HG02610 (cell line): ENCODE data around the gene SFTPA1.
A peak's percentile ranks its signal among the peaks of the same experiment; 100 is the strongest.
"Not testable (repeated sequence)": the region's sequence is repeated elsewhere in the genome, so short reads cannot be mapped to it uniquely, and the experiment has no call there.

Source experiments
- ATAC-seq: cut with Tn5 transposase; IDR thresholded peaks from one replicate; pipeline ENCODE4 v1.9.1; 2021; ENCODE audit warnings: mild to moderate bottlenecking, moderate library complexity; ENCODE audit not compliant: unreplicated experiment

Gene SFTPA1

DNA sequence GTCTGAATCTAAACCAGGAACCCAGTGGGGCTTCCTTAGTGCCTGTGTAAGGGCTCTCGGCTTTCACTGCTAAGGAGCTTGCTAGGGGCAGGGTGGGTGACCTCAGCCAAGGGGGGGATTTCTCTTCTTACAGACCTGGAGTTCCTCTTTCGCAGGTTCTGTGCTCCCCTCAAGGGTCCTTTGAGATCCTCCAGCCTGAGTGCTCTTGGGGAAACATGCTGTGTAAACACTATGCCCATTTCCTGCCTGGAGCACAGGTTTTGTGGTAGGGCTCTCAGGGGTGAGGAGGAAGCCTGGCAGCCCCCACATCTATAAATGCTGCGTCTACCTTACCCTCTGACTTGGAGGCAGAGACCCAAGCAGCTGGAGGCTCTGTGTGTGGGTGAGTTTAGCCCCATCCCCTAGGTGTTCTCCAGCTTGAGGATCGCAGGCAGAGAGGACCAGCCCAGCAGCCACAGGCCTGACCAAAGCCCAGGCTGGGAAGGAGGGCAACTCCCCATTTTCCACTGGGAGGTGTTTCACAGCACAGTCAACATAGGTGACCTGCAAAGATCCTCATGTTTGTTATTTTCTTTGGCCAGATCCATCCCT lies at the start of gene SFTPA1:
TSS of gene SFTPA1 (plus strand) at position 339 of the 591 bp plus-strand sequence. CDS start 887 bp downstream, outside the sequence.
- no peak for ATAC-seq

DNA sequence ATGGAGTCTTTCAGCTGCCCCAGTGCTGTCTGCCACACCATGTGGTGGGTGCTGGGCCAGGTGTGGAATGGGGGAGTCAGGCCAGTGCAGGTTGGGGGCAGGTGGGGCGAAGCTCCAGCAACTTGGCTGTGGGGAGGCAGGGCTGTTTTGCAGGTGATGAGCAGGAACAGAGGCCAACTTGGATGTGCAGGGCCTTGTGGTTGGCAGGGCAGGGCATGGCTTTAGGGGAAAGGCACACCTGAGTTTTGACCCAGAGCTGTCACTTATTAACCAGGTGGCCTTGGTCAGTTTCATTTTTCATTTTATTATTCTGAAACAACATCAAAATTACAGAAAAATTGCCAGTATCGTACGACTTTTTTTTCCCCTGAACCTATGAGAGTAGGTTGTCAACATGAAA lies 49.5 kb upstream of the SFTPA1 start:
- no peak for ATAC-seq

DNA sequence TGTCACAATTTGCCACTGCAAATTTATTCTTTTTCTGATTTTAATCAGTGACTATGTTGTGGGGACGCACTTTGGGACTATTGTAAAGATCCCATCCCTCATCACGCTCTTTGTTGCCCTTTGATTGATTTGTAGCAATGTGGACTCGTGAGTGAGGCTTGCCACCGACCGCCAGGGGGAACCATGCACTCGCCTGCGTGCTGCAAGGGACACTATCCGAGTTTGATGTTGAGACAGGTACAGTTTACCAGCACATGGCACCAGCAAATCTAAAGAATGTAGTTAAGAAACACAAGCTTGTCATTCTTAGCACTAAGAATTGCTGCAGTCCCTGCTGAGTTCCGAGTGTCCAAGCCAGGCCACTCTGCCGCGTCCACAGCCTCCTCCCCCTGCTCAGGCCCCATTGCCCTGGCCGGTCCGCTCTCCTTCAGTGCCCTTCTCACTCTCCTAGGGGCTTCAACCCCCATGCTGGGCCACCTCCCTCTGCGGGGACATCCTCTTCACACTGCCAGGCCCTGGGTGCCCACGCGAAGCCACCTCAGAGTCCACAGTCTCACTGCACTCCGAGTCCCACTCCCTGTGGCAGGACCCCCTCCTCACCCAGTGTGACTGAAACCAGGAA lies 48.5 kb upstream of the SFTPA1 start:
- ATAC-seq, result peak; percentile 82

DNA sequence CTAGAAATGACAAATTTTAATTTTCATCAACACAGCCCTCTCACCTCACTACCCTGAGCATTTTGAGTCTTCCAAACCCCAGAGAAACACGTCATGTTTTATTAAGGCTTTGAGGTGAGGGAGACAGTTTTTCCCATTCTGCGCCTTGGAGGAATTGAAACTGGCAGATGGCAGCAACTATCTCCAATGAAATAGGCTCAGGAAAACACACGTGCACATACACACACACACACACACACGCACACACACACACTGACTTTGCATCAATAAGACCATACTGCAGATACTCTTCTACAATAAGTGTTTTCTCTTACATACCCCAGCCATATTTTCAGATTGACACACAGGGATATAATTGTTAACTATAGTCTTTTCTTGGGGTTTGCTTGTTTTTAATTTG lies 47.3 kb upstream of the SFTPA1 start:
- ATAC-seq, result no peak

DNA sequence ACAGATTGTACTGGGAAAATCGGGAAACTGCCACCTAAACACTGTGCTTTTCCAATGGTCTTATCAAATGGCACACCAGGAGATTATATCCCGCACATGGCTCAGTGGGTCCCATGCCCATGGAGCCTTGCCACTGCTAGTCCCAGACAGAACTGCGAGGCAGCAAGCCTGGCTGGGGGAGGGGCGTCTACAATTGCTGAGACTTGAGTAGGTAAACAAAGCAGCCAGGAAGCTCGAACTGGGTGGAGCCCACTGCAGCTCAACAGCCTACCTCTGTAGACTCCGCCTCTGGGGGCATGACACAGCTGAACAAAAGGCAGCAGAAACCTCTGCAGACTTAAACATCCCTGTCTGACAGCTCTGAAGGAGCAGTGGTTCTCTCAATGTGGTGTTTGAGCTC lies 40.1 kb upstream of the SFTPA1 start:
- not testable (repeated sequence) for ATAC-seq

DNA sequence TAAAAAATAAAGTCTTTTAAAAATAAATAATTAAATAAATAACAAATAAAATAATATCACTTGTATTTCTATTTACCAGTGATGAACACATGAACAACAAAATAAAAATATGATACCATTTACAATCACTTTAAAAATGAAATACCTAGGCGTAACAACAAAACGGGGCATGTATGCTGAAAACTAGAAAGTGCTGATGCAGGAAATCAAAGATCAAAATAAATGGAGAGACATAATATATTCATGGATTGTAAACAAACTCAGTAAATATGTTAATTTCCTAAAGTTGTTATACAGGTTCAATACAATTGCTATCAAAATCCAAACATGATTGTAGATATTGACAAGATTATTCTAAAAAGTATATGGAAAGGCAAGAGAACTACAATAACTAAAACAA lies 31.4 kb upstream of the SFTPA1 start:
- no peak for ATAC-seq

DNA sequence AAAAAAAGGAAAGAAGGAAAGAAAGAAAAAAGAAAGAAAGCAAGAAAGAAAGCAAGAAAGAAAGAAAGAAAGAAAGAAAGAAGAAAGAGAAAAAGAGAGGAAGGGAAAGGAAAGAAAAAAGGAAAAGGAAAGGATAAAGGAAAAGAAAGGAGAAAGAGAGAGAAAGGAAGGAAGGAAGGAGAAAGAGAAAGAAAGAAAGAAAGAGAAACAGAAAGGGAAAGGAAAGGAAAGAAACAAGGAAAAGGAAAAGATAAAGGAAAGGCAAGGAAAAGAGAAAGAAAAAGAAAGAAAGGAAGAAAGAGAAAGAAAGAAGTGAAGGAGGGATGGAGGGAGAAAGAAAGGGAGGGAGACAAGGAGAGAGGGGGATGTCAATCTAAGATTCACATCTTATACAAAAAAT lies 29.7 kb upstream of the SFTPA1 start:
- no peak for ATAC-seq

DNA sequence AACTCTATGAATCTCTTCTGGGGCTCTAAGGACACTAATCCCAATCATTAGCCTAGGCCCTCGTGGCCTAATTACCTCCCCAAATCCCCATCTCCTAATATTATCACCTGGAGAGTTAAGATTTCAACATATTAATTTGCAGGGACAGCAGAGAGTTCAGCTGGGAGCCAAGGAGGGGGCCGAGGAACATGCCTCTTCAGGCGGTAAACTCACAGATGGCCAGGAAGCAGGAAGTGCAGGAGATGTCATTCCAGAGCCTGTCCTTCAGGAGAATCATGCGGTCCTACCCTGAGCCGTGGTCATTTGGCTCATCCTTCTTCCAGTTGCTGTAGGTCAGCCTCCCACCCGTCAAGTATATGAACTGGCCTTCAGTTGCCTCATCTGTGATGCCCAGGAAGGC lies 28.6 kb upstream of the SFTPA1 start:
- ATAC-seq, result no peak

DNA sequence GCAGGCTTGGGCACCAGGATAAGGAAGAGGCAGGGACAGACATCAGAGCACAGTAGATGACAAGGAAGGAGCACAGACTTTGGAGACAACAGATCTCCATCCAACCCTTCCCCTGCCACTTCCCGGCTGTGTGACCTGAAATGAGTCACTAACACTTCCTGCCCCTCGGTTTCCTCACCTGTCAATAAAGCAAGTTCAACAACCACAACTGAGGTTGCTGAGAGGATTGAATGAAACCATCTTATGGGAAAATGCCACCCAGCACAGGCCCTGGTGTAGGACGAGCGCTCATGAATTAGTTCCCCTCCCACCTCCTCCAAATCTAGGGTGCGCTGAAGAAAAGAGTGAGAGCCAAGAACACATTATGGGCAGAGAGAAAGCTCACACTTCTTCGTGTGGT lies 27.8 kb upstream of the SFTPA1 start:
- ATAC-seq, result not testable (repeated sequence)

DNA sequence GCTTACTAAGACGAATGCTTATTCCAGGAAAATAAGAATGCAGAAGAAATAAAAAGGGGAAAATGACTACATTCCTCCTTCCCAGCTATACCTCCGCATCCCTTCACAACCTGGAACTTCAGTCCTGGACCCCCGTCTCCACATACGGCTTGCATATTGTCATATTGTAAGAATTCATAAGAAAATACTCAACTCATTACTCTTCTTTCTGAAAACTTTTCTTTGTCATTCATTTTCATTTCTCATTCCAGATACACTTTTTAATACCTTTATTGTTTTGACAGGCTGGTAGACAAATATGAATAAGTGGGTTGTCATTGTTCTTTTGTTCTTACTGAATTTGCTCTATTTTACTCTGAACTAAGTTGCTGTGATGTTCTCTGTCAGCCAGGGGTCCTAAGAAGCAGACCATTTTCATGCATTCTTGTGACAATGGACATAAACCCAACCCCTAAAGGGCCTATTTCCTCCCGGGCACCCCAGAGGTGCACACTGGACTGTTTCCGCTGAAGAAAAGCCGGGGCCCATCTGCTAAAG lies 27.2 kb upstream of the SFTPA1 start:
- no peak for ATAC-seq

DNA sequence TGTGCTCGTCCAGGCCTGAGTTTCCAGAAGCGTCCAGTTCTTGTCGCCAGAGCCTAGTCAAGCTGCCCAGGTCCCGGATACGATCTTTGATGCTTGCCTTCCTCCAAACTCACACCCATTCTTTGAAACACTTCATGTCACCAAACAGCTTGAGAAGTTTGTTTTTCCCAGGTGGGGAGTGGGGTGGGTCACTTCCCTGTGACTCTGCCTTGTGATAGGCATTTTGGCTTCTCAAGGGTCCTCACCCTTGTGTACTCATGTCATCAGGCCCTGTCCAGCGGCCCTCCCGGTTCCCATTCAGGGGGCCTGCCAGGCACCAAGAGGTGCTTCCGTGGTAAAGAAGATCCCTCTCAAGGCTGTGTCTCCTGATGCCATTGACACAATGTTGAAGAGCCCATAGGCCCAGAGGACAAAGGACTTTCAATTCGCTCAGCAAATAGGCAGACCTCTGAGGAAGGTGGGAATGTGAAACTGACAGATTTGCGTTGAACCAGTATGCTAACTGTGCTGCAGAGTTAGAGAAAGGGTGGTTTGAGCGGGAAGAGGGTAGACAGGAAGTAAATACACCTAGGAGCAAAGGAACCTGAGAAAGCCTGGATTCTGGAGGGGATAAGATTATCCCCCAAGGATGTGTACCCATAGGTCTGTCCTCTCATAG lies 24.7 kb upstream of the SFTPA1 start:
- no peak for ATAC-seq

DNA sequence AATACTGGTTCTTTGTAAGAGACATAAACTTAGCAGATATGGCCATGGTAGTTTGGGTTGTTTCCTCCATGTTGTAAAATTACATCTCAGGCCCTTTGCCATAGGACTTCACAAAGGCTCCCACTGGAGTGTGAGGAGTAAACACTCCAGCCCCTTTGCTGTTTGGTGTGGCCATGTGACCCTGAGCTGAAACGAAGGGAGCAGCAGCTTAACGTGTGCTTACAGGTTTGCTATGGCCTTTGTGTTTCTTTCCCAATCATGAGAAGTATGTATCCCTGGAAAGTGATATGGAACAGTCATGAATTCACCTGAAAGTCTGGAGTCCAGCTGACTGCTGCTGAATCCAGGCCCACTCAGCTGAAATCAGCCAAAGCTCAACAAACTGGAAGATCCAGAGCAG lies 23.8 kb upstream of the SFTPA1 start:
- no peak for ATAC-seq

DNA sequence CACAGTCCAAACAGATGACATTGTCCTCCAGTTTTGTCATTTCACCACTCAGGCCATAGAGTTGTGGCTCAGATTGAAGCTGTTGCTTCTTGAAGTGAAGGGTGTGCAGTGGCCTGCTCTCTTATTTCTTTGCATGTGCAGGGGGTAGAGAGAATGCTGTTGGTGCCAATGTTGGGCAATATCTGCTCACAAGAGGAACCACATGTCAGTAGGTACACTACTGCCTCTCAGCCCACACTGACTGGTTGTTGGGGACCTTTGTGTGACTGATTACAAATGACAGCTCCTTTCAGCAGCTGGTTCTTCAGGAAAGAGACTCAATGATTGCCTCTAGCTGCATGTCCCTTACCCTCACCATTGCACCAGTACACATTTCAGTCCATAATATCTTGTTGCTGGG lies 21.9 kb upstream of the SFTPA1 start:
- no peak for ATAC-seq

DNA sequence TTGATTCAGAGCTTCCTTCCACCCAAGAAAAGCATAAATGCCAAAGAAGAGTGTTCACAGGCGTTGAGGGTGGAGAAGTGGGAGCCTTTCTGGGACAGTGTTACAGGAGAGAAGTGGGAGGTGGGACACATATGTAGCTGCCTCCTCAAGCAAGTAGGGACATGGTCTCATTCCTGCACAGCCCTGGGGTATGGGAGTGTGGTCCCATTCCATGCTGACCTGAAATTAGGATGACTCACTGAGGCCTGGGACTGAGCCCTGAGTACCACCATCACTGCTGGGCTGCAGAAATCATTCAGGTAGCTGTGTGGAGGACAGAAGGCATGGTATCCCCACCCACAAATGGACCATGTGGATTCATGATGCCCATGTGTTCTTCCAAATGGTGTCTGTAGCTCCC lies 17.4 kb upstream of the SFTPA1 start:
- ATAC-seq, result no peak

DNA sequence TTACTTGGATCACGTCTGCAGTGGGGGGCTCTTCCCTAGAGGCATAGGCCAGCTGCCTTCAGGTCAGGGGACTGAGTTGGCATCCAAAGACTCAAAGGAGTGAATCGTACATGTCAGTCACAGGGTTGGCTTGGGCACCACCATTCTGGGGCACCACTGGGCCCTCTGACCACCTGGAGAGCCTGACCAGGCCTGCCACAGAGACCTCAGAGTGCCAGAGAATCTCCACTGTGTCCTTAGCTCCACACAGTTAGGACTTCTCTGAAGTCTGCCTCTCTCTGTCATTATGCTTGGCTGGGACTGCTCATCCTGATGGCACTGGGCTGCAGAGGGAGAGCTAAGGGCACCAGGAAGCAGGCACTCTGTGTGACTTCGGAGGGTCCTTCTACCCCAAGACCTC lies 16.2 kb upstream of the SFTPA1 start:
- ATAC-seq, result not testable (repeated sequence)

DNA sequence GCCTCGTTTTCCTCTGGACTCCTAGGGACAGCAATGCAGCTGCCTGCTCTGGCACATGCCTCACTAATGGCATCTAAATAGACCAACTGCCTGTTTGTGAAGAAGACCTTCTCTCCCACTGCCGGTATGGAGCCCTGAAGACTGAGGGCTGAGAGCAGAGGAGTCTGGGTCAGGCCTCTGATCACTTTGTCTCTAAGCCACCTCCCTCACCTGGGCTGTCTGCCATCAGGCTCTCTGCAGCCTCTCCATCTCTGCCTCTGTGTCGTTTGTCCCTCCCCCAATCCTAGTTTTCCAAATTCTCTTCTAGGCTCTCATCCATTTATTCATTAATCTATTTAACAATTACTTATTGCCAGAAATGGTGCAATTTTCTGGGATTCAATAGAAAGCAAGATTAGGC lies 15.2 kb upstream of the SFTPA1 start:
- ATAC-seq, result no peak

DNA sequence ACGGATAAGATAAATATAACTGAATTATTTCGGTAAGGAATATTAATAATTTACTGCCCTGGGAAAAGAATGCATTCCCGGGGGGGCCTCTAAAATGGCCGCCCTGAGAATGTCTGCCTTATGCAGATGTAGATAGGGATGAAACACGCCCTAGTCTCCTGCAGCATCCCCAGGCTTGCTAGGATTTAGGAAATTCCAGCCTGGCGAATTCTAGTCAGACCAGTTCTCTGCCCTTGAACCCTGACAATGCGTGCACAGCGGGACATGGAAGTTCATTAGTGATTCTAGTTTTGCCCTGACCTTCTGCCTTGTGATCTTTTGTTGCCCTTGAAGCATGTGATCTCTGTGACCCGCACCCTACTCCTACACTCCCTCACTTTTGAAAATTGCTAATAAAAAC lies 11.1 kb upstream of the SFTPA1 start:
- ATAC-seq, result not testable (repeated sequence)

DNA sequence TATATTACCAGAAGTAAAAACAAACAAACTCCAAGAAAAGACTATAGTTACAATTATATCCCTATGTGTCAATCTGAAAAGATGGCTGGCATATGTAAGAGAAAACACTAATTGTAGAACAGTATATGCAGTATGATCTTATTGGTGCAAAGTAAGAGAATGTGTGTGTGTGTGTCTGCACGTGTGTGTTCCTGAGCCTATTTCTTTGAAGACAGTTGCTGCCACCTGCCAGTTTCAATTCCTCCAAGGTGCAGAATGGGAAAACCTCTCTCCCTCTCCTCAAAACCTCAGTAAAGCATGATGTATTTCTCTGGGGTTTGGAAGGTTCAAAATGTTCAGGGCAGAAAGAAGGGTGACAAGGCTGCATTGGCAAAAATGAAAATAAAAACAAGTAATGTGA lies 8.8 kb upstream of the SFTPA1 start:
- ATAC-seq, result no peak

DNA sequence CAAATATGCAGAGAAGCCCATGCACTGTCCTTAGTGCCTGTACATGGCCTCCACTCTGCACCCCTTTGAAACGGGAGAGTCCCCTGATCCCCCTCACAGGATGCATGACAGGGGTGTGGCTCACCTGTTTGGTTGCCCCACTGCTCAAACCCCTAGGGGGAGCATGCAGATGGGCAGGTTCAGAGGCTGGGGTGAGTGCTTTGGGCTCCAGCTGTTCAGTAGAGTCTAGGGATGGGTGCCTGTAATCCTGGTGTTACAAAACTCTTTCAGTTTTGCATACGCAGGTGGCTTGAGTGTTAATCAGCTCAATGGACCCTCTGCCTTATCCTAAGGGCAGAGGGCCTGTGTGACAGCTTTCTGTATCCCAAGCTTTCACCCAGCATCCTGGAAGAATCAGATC lies 7.8 kb upstream of the SFTPA1 start:
- no peak for ATAC-seq

DNA sequence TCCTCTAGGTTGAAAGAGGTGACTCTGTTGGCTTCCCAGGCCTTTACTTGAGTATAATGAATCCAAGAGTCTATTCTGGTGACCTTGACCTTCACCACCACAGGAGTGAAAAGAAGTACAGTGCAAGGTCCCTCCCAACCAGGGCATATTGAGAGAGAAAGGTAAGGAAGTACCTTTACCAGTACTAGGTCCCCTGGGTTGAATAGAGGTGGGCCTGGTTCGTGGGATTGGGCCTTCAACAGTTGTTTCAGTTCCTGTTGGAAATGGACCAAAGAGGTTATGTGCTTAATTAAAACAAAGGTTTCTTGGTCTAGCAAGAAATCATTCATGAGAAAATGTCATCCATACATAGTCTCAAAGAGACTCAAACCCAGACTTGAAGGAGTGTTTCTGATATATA lies 6.4 kb upstream of the SFTPA1 start:
- ATAC-seq, result no peak

DNA sequence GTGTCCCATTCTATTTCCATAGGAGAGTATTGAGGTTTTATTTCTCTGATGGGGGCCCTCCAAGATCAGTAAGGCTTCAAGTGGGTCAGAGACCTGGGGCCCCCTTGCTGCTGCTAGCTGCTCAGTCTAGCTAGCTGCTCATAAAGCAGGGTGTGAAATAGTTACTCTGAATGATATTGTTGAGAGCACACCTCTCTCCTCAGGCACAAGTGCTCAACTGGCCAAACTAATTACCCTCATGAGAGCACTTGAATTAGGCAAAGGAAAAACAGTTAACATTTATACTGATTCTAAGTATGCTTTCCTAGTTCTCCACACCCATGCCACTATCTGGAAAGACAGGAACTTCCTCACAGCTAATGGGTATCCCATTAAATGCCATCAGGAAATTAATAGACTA lies 5.4 kb upstream of the SFTPA1 start:
- ATAC-seq, result no peak
